ENCODE data around the gene MCTP2. TPM values are rescaled to one million over a fixed set of nuclear protein-coding genes. Genes with fewer than 3 reads are reported as not detected.

MCTP2 gene
- total RNA-seq, 4 donors from 2014 or later = 0.13 to 2.0 (median 0.43) TPM

DNA sequence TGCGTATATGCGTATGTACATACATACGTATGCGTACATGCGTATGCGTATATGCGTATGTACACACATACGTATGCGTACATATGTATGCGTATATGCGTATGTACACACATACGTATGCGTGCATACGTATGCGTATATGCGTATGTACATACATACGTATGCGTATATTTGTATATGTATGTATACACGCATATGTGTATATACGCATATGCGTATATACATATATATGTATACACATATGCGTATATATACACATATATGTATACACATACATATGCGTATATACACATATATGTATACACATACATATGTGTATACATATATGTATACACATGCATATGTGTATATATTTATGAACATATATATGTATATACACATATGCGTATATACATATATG lies 12.1 kb downstream of the MCTP2 start:
- ATAC-seq (no peak), DNase-seq (no peak)
- Histone ChIP-seq H3K4me1 (no peaks in the 10 kb centered on the region), H3K4me3 (no peak overlapping the region), H3K9me3 (no peaks in the 10 kb centered on the region), H3K27me3 (no peaks in the 10 kb centered on the region), H3K36me3 (no peaks in the 10 kb centered on the region), H3K27ac (no peak overlapping the region)
- TF ChIP-seq POLR2A (IDR thresholded peaks at IDR 0.05) = no peak
- TF ChIP-seq, protein P1, sequence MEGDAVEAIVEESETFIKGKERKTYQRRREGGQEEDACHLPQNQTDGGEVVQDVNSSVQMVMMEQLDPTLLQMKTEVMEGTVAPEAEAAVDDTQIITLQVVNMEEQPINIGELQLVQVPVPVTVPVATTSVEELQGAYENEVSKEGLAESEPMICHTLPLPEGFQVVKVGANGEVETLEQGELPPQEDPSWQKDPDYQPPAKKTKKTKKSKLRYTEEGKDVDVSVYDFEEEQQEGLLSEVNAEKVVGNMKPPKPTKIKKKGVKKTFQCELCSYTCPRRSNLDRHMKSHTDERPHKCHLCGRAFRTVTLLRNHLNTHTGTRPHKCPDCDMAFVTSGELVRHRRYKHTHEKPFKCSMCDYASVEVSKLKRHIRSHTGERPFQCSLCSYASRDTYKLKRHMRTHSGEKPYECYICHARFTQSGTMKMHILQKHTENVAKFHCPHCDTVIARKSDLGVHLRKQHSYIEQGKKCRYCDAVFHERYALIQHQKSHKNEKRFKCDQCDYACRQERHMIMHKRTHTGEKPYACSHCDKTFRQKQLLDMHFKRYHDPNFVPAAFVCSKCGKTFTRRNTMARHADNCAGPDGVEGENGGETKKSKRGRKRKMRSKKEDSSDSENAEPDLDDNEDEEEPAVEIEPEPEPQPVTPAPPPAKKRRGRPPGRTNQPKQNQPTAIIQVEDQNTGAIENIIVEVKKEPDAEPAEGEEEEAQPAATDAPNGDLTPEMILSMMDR (IDR thresholded peaks at IDR 0.05 in 4 of 5, conservative IDR thresholded peaks at IDR 0.05 in 1 of 5) = no peak
- in situ Hi-C loops (cut with MboI; ENCODE audit: low sequenced_read_pairs in 4 of 4) (no loop called here), intact Hi-C loops (cut with DNase I; ENCODE audit: low total_unique reads) (no loop called here)

DNA sequence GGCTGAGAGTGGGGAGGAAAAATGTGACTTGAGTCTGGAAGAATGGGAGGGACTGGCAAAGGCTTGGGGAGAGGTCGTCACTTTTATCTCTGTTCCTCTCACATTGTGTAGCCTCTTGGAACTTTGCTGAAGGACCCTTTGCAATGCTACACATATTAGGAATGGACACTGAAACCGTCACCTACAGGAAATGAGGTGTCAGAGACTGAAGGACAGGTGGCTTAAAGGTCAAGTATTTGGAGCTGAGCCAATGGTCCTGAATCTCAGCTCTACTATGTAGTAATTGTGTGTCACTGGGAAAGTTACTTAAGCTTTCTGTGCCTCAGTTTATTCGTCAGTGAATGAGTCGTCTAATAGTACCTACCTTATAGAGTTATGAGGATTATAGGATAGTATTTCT lies 14.7 kb downstream of the MCTP2 start:
- in situ Hi-C loops (cut with MboI; ENCODE audit: low sequenced_read_pairs in 4 of 4) (no loop called here), intact Hi-C loops (cut with DNase I; ENCODE audit: low total_unique reads) (no loop called here)
- Histone ChIP-seq H3K4me1 (no peaks in the 10 kb centered on the region), H3K9me3 (no peaks in the 10 kb centered on the region), H3K4me3 (no peak overlapping the region), H3K27me3 (no peaks in the 10 kb centered on the region), H3K36me3 (no peaks in the 10 kb centered on the region), H3K27ac (no peak overlapping the region)
- ATAC-seq (no peak), DNase-seq (no peak)
- TF ChIP-seq POLR2A (IDR thresholded peaks at IDR 0.05) = no peak
- TF ChIP-seq, protein P1 (IDR thresholded peaks at IDR 0.05 in 4 of 5, conservative IDR thresholded peaks at IDR 0.05 in 1 of 5) = no peak

DNA sequence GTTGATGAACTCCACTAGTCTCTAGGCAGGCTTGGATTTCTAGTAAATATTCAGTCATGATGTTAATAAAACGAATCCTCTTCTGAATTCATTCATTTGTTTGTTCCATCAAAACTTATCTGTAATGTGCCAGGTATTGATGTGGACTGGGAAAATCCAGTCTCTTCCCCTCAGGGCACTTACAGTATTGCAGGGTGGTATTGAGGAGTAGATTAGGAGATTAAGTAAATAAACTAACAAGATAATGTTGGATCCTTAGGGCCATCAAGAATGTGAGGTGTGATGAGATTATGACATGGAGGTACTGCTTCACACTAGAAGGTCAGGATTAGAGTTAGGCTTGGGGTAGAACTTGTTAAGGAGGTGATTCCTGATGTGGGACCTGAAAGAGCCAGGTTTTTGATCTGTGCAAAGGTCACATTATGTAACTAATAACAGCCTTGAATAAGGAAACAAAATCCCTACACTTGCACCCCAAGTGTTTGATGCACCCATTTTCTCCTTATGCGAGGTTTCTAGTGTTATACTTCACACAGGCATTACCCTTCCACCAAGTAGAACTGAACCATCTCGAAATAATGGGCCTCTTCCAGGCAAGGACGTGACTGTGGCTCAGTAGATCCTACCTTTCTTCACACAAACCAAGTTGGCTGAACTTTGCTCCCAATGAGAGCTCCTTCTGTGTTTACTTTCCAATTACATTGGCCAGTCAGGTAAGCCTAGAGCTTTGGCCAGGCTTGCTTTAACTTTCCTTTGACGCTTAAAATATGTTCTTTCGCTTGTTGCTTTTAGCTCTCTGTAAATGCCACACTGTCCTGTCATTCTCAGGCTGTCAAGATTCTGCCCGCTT lies 16.7 kb downstream of the MCTP2 start:
- Histone ChIP-seq H3K9me3 (no peaks in the 10 kb centered on the region), H3K4me3 (no peak overlapping the region), H3K27me3 (no peaks in the 10 kb centered on the region), H3K36me3 (no peaks in the 10 kb centered on the region), H3K27ac (no peak overlapping the region), H3K4me1 (no peaks in the 10 kb centered on the region)
- TF ChIP-seq, protein P1 (IDR thresholded peaks at IDR 0.05 in 4 of 5, conservative IDR thresholded peaks at IDR 0.05 in 1 of 5) = no peak
- TF ChIP-seq POLR2A (IDR thresholded peaks at IDR 0.05) = no peak
- DNase-seq (no peak), ATAC-seq (no peak)
- intact Hi-C loops (cut with DNase I; ENCODE audit: low total_unique reads) = no loop called here
- in situ Hi-C loops (cut with MboI; ENCODE audit: low sequenced_read_pairs in 4 of 4) = no loop called here

DNA sequence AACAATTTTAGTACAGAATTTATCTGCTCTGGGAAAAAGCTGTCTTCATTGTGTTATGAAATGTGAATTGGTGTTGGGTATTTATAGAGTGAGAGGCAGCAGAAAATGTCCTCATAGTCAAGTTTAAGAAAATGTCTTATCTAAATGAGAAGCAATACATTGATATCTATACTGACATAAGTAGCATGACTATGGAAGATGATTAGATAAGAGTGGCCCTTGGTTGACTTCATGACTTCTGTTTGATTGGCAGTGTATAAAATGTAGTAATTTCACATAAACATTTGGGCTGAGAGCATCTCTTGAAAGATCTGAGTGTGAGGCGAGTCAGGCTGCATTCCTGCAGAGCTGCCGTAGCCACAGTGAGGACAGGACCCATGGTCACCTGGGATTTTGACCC lies 19.4 kb downstream of the MCTP2 start:
- no peaks in the 10 kb centered on the region for H3K27me3 ChIP-seq
- H3K27ac ChIP-seq = no peak overlapping the region
- no peak overlapping the region for H3K4me3 ChIP-seq
- H3K4me1 ChIP-seq = no peaks in the 10 kb centered on the region
- ATAC-seq (no peak), DNase-seq (no peak)
- no peaks in the 10 kb centered on the region for H3K9me3 ChIP-seq
- in situ Hi-C loops (cut with MboI; ENCODE audit: low sequenced_read_pairs in 4 of 4) = no loop called here
- no peaks in the 10 kb centered on the region for H3K36me3 ChIP-seq
- TF ChIP-seq, protein P1 (IDR thresholded peaks at IDR 0.05 in 4 of 5, conservative IDR thresholded peaks at IDR 0.05 in 1 of 5) = no peak
- intact Hi-C loops (cut with DNase I; ENCODE audit: low total_unique reads) = no loop called here

Measured in gastrocnemius medialis (tissue), 4 donors.